Endodermal cell (in vitro differentiated cells): Measurements from ENCODE around the gene KCP. TPM values are rescaled to one million over a fixed set of nuclear protein-coding genes. Genes with fewer than 3 reads are reported as not detected.

Source experiments
- DNase-seq: peaks from one replicate; pipeline ENCODE4 v3.0.0-alpha.2; 2017
- H3K27ac ChIP-seq: 2 replicates; pipeline ENCODE4 v1.5.1; 2013; ENCODE audit warnings: mild to moderate bottlenecking, low read depth, low read length, moderate library complexity
- H3K27me3 ChIP-seq: 2 replicates; pipeline ENCODE4 v1.6.1; 2013; ENCODE audit warnings: mild to moderate bottlenecking, low read length, moderate library complexity; ENCODE audit not compliant: insufficient read depth, control insufficient read depth, poor library complexity, severe bottlenecking
- H3K36me3 ChIP-seq: 2 replicates; pipeline ENCODE4 v1.7.0; 2013; ENCODE audit warnings: mild to moderate bottlenecking, low read length, moderate library complexity; ENCODE audit not compliant: control insufficient read depth, insufficient read depth
- H3K4me1 ChIP-seq: one replicate; pipeline ENCODE4 v1.7.0; 2013; ENCODE audit warnings: low read length; ENCODE audit not compliant: control insufficient read depth, insufficient read depth
- H3K4me3 ChIP-seq: 2 replicates; pipeline ENCODE4 v1.5.1; 2013; ENCODE audit warnings: mild to moderate bottlenecking, low read length, moderate library complexity
- H3K9ac ChIP-seq: 2 replicates; pipeline ENCODE4 v1.6.1; 2013; ENCODE audit warnings: mild to moderate bottlenecking, low read length, moderate library complexity; ENCODE audit not compliant: poor library complexity, severe bottlenecking; ENCODE audit errors: extremely low read depth
- H3K9me3 ChIP-seq: 2 replicates; pipeline ENCODE4 v1.6.1; 2013; ENCODE audit warnings: mild to moderate bottlenecking, low read length, moderate library complexity; ENCODE audit not compliant: control insufficient read depth
- H3K27ac Mint-ChIP-seq: 2 replicates; pipeline ENCODE4 v1.8.0; 2020; ENCODE audit warnings: mixed read lengths
- H3K27me3 Mint-ChIP-seq: 2 replicates; pipeline ENCODE4 v1.8.0; 2021; ENCODE audit warnings: mild to moderate bottlenecking, mixed read lengths; ENCODE audit not compliant: insufficient read depth
- H3K36me3 Mint-ChIP-seq: 2 replicates; pipeline ENCODE4 v1.8.0; 2020; ENCODE audit warnings: low read depth, mixed read lengths
- H3K4me1 Mint-ChIP-seq: 2 replicates; pipeline ENCODE4 v1.8.0; 2020; ENCODE audit warnings: mixed read lengths
- H3K4me3 Mint-ChIP-seq: 2 replicates; pipeline ENCODE4 v1.8.0; 2020; ENCODE audit warnings: mild to moderate bottlenecking, moderate library complexity, mixed read lengths
- H3K9me3 Mint-ChIP-seq: 2 replicates; pipeline ENCODE4 v1.8.0; 2020; ENCODE audit warnings: mild to moderate bottlenecking, mixed read lengths
- WGBS, 2 experiments: methylation state at CpG; one replicate each; pipeline versions ENCODE4 v1.1.5 to v1.1.7; 2013; ENCODE audit warnings: missing lambda C conversion rate in 2 of 2, mixed read lengths in 1 of 2; ENCODE audit not compliant: insufficient coverage in 1 of 2, insufficient read length in 1 of 2; 5-methylcytosine and 5-hydroxymethylcytosine counted together
- total RNA-seq, 2 donors: library from RNA; stranded (reverse); fragmentation: NEBNext Ultra II Directional in 1 of 2; extraction: Animal tissue kit (Norgen Biotek cat#: 25700) in 1 of 2; gene quantifications; 2 replicates in 1 of 2; 3 replicates in 1 of 2; pipeline ENCODE4 v1.2.1, GENCODE V29; 2021
- TF ChIP-seq, protein P1 (sequence below): fragments of 200-600 bp; sonication (generic); conservative IDR thresholded peaks from 2 replicates; pipeline ENCODE4 v1.5.0; 2021; ENCODE audit warnings: antibody characterized with exemption, mild to moderate bottlenecking

Gene KCP
- total RNA-seq, 2 donors from 2014 or later, result 21.1 to 33.3 TPM

GRCh38 chr7:128939861-128940410, 29.4 kb upstream of the KCP start:
- Mint-ChIP-seq H3K36me3 (no peaks in the 10 kb centered on the region), H3K4me1 (peaks cover 4% of the 10 kb centered on the region), H3K27ac (no peak overlapping the region), H3K27me3 (peaks cover 58% of the 10 kb centered on the region), H3K9me3 (no peaks in the 10 kb centered on the region), H3K4me3 (no peak overlapping the region)
- DNase-seq, result no peak
- Histone ChIP-seq H3K9ac (no peak overlapping the region), H3K27ac (no peak overlapping the region), H3K4me3 (no peak overlapping the region), H3K36me3 (no peaks in the 10 kb centered on the region), H3K9me3 (no peaks in the 10 kb centered on the region), H3K27me3 (peaks cover 53% of the 10 kb centered on the region), H3K4me1 (no peaks in the 10 kb centered on the region)
- WGBS, 2 experiments, result 87 to 88% methylated on average over 14 to 18 of the region's 18 CpGs
- TF ChIP-seq, protein P1, sequence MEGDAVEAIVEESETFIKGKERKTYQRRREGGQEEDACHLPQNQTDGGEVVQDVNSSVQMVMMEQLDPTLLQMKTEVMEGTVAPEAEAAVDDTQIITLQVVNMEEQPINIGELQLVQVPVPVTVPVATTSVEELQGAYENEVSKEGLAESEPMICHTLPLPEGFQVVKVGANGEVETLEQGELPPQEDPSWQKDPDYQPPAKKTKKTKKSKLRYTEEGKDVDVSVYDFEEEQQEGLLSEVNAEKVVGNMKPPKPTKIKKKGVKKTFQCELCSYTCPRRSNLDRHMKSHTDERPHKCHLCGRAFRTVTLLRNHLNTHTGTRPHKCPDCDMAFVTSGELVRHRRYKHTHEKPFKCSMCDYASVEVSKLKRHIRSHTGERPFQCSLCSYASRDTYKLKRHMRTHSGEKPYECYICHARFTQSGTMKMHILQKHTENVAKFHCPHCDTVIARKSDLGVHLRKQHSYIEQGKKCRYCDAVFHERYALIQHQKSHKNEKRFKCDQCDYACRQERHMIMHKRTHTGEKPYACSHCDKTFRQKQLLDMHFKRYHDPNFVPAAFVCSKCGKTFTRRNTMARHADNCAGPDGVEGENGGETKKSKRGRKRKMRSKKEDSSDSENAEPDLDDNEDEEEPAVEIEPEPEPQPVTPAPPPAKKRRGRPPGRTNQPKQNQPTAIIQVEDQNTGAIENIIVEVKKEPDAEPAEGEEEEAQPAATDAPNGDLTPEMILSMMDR, result no peak

- no peaks in the 10 kb centered on the region for H3K36me3 ChIP-seq
- peaks cover 55% of the 10 kb centered on the region for H3K27me3 ChIP-seq
- no peaks in the 10 kb centered on the region for H3K9me3 Mint-ChIP-seq
- 88 to 94% methylated on average over 4 to 6 of the region's 7 CpGs for WGBS, 2 experiments
- H3K27ac Mint-ChIP-seq, result no peak overlapping the region
- H3K4me1 Mint-ChIP-seq, result peaks cover 4% of the 10 kb centered on the region
- no peak overlapping the region for H3K9ac ChIP-seq
- H3K27ac ChIP-seq, result no peak overlapping the region
- no peaks in the 10 kb centered on the region for H3K9me3 ChIP-seq
- DNase-seq, result no peak
- H3K4me3 Mint-ChIP-seq, result peak overlapping the region; percentile 56
- TF ChIP-seq, protein P1, result no peak
- no peaks in the 10 kb centered on the region for H3K36me3 Mint-ChIP-seq
- H3K27me3 Mint-ChIP-seq, result peaks cover 63% of the 10 kb centered on the region
- no peaks in the 10 kb centered on the region for H3K4me1 ChIP-seq
- no peak overlapping the region for H3K4me3 ChIP-seq
These were observed 28.8 kb upstream of the KCP start for GRCh38 chr7:128939075-128939860.

DNA sequence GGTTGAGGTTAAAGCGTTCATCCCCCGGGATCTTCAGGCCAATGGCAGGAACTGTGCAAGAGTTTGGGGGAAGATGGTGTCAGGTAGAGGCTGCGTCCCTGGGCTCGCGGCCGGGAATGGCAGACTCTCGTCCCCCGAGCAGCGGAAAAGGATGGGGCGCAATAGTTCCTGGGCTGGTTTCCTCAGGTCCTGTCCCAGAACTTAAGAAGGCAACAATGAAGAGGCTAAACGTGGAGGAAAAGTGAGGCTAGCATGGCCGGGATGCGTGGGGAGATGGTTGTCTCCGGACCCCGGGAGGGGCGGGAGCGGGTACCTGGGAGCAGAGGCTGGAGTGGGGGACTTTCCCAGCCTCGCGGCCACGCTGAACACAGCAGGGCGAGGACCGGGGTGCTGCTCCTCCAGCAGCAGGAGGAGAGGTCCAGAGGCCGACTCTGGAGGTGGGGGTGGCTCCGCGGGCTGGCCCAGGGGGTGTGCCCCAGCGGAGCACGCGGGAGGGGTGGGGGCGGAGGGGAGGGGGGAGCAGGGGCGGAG, 28.1 kb upstream of the KCP start:
- H3K27me3 ChIP-seq, result peaks cover 55% of the 10 kb centered on the region
- peaks cover 68% of the 10 kb centered on the region for H3K27me3 Mint-ChIP-seq

More for the DNA sequence above, 28.1 kb upstream of the KCP start:
- no peaks in the 10 kb centered on the region for H3K9me3 Mint-ChIP-seq
- Histone ChIP-seq H3K36me3 (no peaks in the 10 kb centered on the region), H3K27ac (no peak overlapping the region), H3K4me3 (peak overlapping the region; percentile 77), H3K9me3 (no peaks in the 10 kb centered on the region), H3K4me1 (no peaks in the 10 kb centered on the region), H3K9ac (peak overlapping the region; percentile 6)
- no peaks in the 10 kb centered on the region for H3K36me3 Mint-ChIP-seq
- DNase-seq, result peak; percentile 65
- WGBS, 2 experiments, result 2 to 12% methylated on average over 14 to 30 of the region's 30 CpGs
- H3K4me1 Mint-ChIP-seq, result peaks cover 4% of the 10 kb centered on the region
- no peak overlapping the region for H3K27ac Mint-ChIP-seq
- peak overlapping the region; percentile 56 for H3K4me3 Mint-ChIP-seq
- TF ChIP-seq, protein P1, result no peak
